Limb (tissue), 2 donors: ENCODE measurements around the gene ARPP21.

Experiments used
- DNase-seq, 2 donors: peaks; one replicate each; pipeline ENCODE4 v3.0.0-alpha.2; 2016; ENCODE audit errors: extremely low spot score in 2 of 2

ARPP21 gene

DNA sequence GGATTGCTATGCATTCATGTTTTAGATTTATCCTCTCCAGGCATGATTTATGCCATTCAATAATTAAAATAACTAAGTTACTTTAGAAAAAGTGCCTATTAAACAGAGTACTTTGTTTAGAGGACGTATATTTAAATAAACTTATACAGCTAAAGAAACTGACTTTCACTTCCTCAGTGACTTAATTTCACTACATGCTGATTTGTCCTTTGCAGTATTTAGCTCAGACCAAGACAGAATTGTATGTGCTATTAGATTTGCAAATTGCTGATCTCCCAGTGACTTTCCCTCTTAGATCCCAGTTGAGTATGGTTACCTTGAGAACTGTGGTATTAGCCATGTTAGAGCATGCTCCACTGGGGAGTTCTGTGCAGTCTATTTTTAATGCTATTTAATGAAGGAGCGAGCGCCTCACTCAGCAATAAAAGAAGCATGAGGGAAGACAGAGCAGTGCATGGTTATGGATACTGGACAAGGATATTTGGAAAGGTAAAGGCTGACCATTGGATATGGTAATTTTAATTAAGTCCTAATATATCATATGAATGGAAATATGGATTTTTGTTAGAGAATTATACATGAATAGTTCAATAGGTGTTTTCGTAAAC, 2.7 kb downstream of the ARPP21 start:
- no peak for DNase-seq

DNA sequence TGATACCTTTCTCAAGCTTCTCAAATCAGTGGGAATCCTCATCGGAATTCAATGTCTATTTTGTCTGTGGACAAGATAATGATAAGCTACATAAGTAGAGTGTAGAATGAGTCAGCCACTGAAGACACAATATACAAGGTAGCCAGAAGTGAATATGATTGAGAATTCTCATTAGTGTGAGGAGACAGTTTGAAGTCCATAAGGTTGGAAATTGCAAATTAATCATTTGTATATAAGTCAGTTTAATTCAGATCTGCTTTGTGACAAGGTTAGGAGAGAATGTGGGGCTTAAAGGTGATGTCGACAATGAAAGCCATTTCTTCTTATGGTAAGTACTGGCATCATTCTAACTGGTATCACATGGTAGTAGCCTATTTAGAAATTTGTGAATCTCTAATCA, 4.2 kb downstream of the ARPP21 start:
- no peak for DNase-seq

- no peak for DNase-seq
Measured at GRCh38 chr3:35644451-35644850, 5.1 kb downstream of the ARPP21 start.

- DNase-seq = no peak
Measured at GRCh38 chr3:35645189-35645588, 5.9 kb downstream of the ARPP21 start.

DNA sequence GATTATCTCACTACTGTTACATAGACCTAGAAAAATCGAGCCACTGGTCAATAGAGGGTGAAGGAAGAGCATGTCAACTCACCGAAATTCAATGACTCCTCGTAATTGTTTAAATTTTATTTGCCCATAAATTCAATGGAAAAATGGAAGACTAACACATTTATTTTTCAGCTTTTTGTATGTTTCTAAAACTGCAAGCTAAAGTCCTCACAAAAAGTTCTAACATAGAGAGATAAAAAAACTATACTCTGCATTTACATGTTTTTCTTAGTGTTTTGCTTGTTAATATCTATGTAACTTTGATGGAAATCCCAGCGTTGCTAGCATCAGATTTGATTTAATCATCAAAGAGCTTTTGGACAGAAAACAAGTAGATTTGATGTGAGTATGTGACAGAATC, 6.8 kb downstream of the ARPP21 start:
- no peak for DNase-seq

DNA sequence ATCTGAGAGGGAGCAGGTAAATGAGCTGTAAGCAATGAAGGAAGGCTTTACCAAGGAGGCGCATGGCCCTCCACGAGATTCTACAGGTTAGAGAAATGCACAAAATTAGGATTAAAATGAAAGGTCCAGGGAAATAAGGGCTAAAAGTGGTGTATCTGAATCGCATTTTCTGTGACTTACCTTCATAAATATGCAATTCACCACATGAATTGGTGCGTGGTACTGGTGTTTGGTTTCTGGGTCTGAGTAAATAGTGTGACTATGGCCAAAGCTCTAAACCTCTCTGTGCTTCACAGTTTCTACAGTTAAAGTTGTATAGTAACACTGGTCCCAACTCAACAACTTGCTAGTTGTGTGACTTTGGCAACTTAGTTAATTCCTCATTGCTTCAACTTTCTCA, 8.1 kb downstream of the ARPP21 start:
- DNase-seq = no peak

GRCh38 chr3:35648347-35648746, 9.0 kb downstream of the ARPP21 start:
- DNase-seq = no peak

DNA sequence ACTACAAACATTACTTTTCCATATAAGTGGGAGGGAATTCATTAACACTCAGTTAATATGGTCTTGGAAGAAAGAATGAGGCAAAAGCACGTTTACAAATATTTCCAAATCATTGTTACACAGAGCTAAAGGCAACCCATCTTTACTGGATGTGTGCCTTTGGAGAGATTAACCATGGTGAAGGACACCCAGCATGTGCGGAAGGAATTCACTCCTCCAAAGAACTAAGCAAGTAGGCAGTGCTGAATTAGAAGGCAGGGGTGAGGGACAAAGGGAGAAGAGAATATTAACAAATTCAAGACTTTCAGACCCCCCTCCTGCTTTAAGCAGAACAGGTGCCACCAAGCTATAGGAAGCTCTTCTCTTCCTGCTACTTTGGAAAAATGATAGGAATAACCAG, 10.1 kb downstream of the ARPP21 start:
- no peak for DNase-seq

DNA sequence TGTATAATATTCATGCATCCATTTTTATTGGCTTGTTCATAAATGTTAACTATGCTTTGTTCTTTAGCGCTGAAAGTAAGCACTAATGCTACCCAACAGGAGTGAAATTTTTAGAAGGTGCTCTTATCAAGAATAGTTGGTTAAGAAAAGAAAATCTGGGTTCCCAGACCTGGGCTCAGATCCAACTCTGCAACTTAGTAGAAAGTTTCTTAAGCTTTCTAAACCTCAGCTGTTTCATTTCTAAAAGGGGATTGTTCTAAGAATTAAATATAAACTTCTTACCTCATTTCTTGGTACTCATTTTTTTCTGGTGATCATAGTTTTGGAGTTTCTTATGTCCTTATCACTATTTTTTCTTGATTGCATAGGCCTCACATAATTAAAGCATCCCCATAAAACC, 12.1 kb downstream of the ARPP21 start:
- no peak for DNase-seq

GRCh38 chr3:35651851-35652250, 12.5 kb downstream of the ARPP21 start:
- DNase-seq = no peak

DNA sequence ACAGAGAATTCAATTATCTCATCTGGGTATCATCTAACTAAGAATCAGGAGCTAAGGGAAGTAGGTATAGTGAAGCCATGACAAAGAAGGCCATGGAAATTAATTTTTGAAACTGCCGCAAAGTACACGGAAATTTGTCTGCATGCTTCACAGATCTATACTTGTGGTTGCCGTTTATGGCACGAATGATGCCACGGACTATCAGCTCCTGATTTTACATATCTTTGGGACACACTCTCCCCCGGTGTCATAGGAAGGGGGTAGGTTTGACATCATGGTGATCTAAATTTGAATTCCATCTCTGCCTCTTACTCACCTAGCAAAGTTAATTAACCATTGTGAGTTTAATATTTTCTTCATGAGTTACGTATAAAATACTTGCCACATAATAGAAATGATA, 14.0 kb downstream of the ARPP21 start:
- DNase-seq = no peak

DNA sequence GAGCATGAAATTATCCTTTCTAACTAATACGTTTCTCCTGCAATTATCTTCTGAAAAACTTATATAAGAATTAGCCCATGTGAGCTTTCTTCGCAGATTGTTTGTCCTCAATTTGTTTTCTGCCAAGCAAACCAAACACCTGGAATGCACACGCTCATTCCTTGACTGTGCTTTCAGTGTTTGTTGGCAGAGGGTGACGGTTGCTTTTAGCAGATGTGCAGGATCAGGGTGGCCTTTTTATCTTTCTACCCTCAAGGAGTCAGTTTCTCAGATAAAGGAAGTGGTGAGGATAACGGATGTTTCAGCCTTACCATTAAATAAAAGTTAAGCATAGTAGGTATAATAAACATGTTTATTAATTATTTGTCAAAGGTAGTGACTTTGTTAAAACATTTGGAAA, 15.2 kb downstream of the ARPP21 start:
- DNase-seq = no peak

GRCh38 chr3:35658686-35659085, 19.4 kb downstream of the ARPP21 start:
- no peak for DNase-seq

- DNase-seq = no peak
Measured at GRCh38 chr3:35659768-35660167, 20.4 kb downstream of the ARPP21 start.

GRCh38 chr3:35663471-35663870, 24.1 kb downstream of the ARPP21 start:
- DNase-seq = no peak

DNA sequence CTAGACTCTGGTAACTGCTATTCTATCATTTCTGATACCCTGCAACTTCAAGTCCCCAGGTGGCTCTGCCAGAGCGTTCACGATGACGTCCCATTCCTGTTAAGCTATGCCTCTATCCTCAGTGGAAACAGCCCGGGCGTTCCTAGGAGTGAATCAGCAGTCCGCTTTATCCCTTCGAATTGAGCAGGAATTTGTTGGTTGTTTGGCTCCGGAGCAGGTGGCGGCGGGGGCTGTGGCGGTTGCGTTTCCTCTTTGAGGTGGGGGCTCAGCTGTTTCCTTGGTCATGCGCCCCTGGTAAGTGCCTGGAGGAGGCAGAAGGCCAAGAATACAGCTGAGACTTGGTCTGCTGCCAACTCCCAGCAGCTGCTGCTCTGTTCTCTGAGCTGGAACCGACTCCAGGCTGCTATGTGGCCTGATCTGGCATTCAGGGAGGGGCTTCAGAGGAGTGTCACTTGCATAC, 25.2 kb downstream of the ARPP21 start:
- peak; percentile 88 to 91 for DNase-seq

DNA sequence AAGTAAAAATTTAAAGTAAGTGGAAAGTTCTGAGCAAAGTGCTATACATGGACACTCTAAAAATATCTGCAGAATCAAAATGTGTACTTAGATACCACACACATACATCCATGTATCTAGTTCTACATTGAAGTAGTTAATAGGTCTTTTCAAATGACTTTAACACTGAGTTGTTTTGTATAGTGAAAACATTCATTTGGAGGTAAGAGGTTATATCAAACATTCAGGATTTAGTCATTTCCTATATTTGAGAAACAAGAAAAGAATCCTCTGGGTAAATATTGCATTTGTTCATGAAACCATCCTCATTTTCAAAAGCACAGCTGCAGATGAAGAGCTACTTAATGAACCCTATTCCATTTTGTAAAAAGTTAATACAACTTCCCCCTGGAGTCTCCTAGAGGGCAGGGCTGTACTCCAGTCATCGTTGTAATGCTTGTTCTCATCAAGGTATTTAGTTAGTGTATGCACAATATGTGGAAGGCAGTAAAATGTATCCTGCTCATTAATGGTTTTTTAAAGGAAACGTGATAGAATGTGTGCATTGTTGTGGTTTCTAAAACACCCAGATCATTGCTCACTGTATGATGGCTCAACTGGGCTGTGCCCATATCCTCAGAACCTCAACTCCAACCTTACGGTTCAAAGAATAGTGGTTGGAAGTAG, 26.2 kb downstream of the ARPP21 start:
- DNase-seq = no peak

DNA sequence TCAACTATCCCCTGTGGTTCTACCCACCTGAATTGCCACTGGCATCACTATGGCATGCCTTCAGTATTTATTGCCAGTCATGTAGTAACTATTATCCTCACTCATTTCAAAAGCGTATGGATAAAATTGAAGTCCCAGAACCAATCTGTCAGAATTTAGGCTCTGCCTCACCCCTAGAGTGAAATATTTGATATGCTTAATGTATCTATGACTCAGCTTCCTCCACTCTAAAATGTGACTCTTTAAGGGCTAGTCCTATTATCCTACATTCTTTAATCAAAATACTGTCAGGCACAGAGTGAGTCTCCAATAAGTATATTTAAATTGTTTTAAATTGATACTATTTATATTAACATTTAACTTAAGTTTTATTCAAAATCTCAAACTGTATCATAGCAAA, 27.6 kb downstream of the ARPP21 start:
- no peak for DNase-seq

DNA sequence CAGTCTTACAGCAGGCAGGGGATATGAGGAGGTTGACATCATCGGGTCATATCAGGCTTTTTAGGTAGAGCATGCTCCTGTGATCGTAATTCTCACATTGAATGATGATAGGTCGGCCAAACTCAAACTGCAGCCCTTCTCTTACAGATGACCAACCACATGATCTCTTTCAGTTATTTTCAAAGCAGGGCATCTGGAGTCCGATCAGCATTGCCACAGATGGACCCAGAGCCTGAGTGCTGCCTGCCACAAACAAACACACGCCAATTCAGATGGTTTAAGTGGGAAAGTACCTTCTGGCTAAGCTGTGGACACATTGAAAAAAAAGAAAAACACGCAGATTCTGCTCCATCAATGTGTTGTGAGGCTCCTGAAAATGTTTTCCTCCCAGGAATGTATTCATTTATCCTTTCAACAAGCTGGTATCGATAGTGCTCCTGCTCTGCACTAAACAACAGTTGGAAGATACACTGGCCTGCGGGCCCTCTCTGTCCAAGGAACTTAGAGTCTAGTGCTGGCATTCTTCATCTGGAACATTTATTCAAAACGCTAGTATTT, 31.2 kb downstream of the ARPP21 start:
- DNase-seq = no peak

DNA sequence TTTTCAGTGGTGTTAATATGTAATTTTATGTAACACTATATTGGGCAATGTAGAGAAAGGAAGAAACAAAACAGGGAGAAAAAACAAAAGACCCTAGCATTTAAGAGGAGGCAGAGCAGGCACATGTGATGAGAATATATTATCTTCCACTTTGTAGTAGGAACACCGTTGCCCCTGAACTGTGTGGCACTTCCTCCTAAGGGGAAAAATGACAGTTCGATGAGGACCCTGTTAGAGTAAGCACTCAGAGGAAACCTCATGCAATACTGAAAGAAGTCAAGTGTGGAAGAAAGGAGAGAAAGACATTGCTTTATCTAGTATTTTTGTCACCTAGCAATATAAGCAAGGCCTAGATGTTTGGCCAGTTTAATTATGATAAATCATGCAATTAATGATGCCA, 32.2 kb downstream of the ARPP21 start:
- no peak for DNase-seq

DNA sequence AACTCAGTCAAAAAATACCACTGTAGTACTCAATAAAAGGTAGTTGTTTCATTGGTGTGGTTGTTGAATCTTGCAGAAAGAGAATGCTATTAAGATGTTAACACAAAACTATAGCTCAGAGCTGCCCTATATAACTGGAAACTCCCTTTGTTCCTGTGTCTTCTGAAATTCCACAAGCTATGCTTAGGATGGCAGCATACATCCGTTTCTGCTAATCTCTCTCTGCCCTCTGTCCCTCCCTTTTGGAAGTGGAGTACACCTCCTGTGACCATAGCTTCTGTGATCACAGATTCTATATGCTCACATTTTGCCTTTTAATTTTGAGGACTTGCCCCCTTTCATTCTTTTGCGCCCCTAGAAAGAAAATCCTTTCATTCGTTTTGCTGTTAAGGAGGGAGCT, 33.7 kb downstream of the ARPP21 start:
- no peak for DNase-seq

DNA sequence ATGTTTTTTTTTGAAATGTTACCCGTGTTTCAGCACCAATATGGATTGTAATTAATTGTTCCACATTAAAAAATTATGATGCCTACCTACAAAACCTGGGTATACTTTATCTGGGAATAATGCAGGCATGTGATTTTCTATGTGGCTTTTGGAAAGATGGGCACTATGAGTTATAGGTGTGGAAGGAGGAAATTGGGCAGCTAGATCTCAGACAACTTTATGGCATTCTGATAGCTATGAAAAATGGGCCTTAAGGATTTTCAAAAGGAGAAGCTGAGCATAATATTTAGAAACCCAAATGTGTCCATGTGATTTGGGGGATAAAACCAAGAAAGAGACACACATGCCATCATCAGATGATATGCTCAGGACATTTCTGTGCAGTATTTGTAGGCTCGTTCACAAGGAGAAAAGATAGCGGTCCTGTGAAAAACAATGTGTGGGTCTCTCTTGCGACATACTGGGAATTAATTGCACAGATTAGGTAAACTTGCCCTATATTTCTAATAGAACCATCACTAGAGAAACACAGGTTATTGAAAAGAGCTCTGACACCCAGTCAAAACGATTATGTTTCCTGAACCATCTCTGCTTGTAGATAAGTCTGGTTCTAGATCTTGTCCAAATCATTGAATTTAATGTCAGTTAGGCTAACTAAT, 35.3 kb downstream of the ARPP21 start:
- no peak for DNase-seq

- DNase-seq = no peak
Measured at GRCh38 chr3:35675206-35675605, 35.9 kb downstream of the ARPP21 start.
